OCI-LY3 (cell line): ENCODE data around the gene PARN.

Experiments
- H2AFZ ChIP-seq: fragments of 200-600, 300-600 bp; shearing (Covaris generic); 2 replicates; pipeline ENCODE4 v1.6.0; 2014; ENCODE audit warnings: antibody characterized with exemption, low read depth, low read length
- H3K27ac ChIP-seq: fragments of 200-600, 300-600 bp; sonication (generic); 2 replicates; pipeline ENCODE4 v1.5.1; 2014; ENCODE audit warnings: mild to moderate bottlenecking, low read length, moderate library complexity, mixed read lengths
- H3K27me3 ChIP-seq: fragments of 200-600, 300-600 bp; sonication (generic); 2 replicates; pipeline ENCODE4 v1.6.1; 2014; ENCODE audit warnings: low read depth, low read length, mixed read lengths
- H3K36me3 ChIP-seq: fragments of 200-600, 300-600 bp; sonication (generic); replicated peaks from 2 replicates; pipeline ENCODE3; 2014; ENCODE audit warnings: low read depth, low read length, mixed read lengths
- H3K4me1 ChIP-seq: fragments of 300-600, 200-600 bp; sonication (generic); 2 replicates; pipeline ENCODE4 v1.6.1; 2014; ENCODE audit warnings: low read length, mixed read lengths
- H3K4me2 ChIP-seq: fragments of 200-600, 300-600 bp; sonication (generic); 2 replicates; pipeline ENCODE4 v1.6.1; 2014; ENCODE audit warnings: low read length, mixed read lengths
- H3K4me3 ChIP-seq: fragments of 300-600, 200-600 bp; sonication (generic); 2 replicates; pipeline ENCODE4 v1.5.1; 2014; ENCODE audit warnings: antibody characterized with exemption, mild to moderate bottlenecking, low read length, moderate library complexity
- H3K79me2 ChIP-seq: fragments of 300-600, 200-600 bp; shearing (Covaris generic); 2 replicates; pipeline ENCODE4 v1.6.1; 2014; ENCODE audit warnings: mild to moderate bottlenecking, low read length, mixed read lengths
- H3K9ac ChIP-seq: fragments of 300-600, 200-600 bp; shearing (Covaris generic); 2 replicates; pipeline ENCODE4 v1.6.0; 2014; ENCODE audit warnings: mild to moderate bottlenecking, low read length, moderate library complexity
- H3K9me3 ChIP-seq: fragments of 200-600, 300-600 bp; shearing (Covaris generic); 2 replicates; pipeline ENCODE4 v1.6.1; 2014; ENCODE audit warnings: low read length, mixed read lengths; ENCODE audit not compliant: insufficient read depth
- H4K20me1 ChIP-seq: fragments of 200-600, 300-600 bp; sonication (generic); 2 replicates; pipeline ENCODE4 v1.6.1; 2016; ENCODE audit warnings: low read length, mixed read lengths; ENCODE audit not compliant: insufficient read depth
- EZH2phosphoT487 ChIP-seq: fragments of 200-600 bp; shearing (Covaris generic); IDR thresholded peaks from 2 replicates; pipeline ENCODE4 v1.6.1; 2018; ENCODE audit warnings: antibody characterized with exemption, mixed run types, low read depth
- TF ChIP-seq, protein P1 (sequence below): fragments of 200-600, 300-600 bp; sonication (generic); IDR thresholded peaks from 2 replicates; pipeline ENCODE4 v1.5.1; 2014; ENCODE audit warnings: antibody characterized with exemption, low read length, low read depth

The PARN gene, protein sequence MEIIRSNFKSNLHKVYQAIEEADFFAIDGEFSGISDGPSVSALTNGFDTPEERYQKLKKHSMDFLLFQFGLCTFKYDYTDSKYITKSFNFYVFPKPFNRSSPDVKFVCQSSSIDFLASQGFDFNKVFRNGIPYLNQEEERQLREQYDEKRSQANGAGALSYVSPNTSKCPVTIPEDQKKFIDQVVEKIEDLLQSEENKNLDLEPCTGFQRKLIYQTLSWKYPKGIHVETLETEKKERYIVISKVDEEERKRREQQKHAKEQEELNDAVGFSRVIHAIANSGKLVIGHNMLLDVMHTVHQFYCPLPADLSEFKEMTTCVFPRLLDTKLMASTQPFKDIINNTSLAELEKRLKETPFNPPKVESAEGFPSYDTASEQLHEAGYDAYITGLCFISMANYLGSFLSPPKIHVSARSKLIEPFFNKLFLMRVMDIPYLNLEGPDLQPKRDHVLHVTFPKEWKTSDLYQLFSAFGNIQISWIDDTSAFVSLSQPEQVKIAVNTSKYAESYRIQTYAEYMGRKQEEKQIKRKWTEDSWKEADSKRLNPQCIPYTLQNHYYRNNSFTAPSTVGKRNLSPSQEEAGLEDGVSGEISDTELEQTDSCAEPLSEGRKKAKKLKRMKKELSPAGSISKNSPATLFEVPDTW

DNA sequence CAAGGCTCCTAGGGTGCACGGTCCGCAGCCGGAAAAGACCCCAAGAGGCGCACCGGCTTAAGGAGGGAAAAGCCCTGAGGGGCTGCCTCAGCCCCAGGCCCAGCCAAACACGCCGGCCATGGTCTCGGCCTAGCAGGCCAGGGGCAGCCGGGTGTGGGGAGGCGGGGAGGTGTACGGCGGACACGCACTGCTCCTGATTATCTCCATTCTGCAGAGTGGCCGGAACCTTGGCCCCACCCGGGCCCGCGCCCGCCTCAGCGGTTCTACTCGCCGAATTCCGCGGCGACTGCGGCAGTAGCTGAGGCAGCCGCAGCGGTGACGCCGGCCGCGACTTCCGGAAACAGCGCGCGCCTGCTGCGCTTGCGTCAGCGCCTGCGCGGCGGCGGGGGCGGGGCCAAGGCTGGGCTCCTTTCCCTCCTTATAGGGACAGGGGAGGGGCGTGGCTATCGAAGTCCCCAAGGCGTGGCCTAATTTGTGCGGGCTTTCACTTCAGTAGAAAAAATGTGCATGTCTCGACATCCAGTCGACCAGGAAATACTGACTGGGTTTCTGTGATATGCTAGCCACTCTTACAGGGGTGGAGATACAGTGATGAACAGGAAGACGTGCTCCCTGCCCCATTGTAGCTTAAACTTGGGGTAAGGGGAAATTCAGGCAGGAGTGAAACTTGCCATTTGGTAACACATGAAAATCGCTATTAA is at the start of gene PARN:
TSS of gene PARN (minus strand) at position 342 of the 701 bp plus-strand sequence. CDS start at position 207, 135 bp downstream.
- no peak for TF ChIP-seq EZH2phosphoT487
- TF ChIP-seq, protein P1, sequence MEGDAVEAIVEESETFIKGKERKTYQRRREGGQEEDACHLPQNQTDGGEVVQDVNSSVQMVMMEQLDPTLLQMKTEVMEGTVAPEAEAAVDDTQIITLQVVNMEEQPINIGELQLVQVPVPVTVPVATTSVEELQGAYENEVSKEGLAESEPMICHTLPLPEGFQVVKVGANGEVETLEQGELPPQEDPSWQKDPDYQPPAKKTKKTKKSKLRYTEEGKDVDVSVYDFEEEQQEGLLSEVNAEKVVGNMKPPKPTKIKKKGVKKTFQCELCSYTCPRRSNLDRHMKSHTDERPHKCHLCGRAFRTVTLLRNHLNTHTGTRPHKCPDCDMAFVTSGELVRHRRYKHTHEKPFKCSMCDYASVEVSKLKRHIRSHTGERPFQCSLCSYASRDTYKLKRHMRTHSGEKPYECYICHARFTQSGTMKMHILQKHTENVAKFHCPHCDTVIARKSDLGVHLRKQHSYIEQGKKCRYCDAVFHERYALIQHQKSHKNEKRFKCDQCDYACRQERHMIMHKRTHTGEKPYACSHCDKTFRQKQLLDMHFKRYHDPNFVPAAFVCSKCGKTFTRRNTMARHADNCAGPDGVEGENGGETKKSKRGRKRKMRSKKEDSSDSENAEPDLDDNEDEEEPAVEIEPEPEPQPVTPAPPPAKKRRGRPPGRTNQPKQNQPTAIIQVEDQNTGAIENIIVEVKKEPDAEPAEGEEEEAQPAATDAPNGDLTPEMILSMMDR = no peak
- Histone ChIP-seq H3K4me3 (peak within 1 kb of the TSS; percentile 90), H3K36me3 (peaks cover 38% of the 10 kb centered on the region), H3K4me2 (peak within 1 kb of the TSS; percentile 88), H3K27me3 (no peaks in the 10 kb centered on the region), H4K20me1 (peaks cover 11% of the 10 kb centered on the region), H3K27ac (peak within 1 kb of the TSS; percentile 96), H3K79me2 (peaks cover 46% of the 10 kb centered on the region), H3K9me3 (no peaks in the 10 kb centered on the region), H3K4me1 (peaks cover 29% of the 10 kb centered on the region), H3K9ac (peak within 1 kb of the TSS; percentile 88), H2AFZ (peak within 1 kb of the TSS; percentile 87)

DNA sequence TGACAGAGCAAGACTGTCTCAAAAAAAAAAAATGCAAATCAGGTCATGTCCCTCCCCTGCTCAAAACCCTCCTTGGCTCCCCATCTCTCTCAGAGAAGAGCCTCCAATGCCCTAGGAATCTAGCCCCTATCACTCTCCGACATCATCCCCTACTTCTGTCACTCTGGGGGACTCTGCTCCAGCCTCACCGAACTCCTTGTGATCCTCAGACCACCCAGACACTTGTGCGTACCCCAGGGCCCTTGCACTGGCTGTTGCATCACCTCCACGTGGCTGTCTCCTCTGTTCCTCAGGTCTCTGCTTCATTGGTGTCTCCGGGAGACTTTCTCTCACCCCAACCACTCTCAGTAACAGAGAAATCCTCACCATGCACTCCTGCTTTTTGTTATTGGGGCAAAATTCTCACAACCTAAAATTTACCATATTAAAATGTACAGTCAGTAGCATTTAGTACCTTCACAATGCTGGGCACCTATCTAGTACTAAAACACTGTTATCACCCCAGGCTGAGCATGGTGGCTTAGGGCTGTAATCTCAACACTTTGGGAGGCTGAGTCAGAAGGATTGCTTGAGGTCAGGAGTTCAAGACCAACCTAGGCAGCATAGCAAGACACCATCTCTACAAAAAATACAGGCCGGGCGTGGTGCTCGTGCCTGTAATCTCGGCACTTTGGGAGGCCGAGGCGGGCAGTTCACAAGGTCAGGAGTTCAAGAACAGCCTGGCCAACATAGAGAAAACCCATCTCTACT is 48.9 kb upstream of the PARN start:
- no peak for TF ChIP-seq EZH2phosphoT487
- TF ChIP-seq, protein P1 = no peak

DNA sequence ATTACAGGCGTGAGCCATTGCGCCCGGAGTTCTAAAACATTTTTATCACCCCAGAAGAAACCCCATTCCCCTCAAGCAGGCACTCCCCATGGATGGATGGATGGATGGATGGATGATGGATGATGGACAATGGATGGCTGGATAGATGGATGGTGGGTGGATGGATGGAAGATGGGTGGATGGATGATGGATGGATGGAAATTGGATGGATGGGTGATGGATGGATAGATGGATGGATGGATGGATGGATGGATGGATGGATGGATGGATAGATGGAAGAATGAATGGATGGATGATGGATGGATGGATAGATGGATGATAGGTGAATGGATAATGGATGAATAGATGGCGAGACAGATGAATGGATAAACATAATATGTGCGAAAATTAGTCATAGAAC is 47.6 kb upstream of the PARN start:
- H2AFZ ChIP-seq = no peak overlapping the region

More for the DNA sequence above, 48.9 kb upstream of the PARN start:
- H3K4me2 ChIP-seq = no peak overlapping the region
- no peaks in the 10 kb centered on the region for H3K36me3 ChIP-seq
- H3K79me2 ChIP-seq = no peaks in the 10 kb centered on the region
- no peaks in the 10 kb centered on the region for H3K4me1 ChIP-seq
- no peak overlapping the region for H2AFZ ChIP-seq
- H3K9me3 ChIP-seq = no peaks in the 10 kb centered on the region
- H3K27ac ChIP-seq = no peak overlapping the region
- no peak overlapping the region for H3K4me3 ChIP-seq
- H4K20me1 ChIP-seq = no peaks in the 10 kb centered on the region
- H3K27me3 ChIP-seq = no peaks in the 10 kb centered on the region
- H3K9ac ChIP-seq = no peak overlapping the region

More for the DNA sequence above, 47.6 kb upstream of the PARN start:
- no peak overlapping the region for H3K9ac ChIP-seq
- H3K4me3 ChIP-seq = no peak overlapping the region
- H3K27me3 ChIP-seq = no peaks in the 10 kb centered on the region
- no peak overlapping the region for H3K4me2 ChIP-seq
- no peaks in the 10 kb centered on the region for H3K9me3 ChIP-seq
- no peaks in the 10 kb centered on the region for H4K20me1 ChIP-seq
- no peaks in the 10 kb centered on the region for H3K79me2 ChIP-seq
- H3K4me1 ChIP-seq = peaks cover 4% of the 10 kb centered on the region
- no peak overlapping the region for H3K27ac ChIP-seq
- H3K36me3 ChIP-seq = no peaks in the 10 kb centered on the region
- no peak for TF ChIP-seq EZH2phosphoT487
- TF ChIP-seq, protein P1 = no peak
